ENCODE measurements around the gene CLEC4C. TPM values are rescaled to one million over a fixed set of nuclear protein-coding genes. Genes with fewer than 3 reads are reported as not detected.

The CLEC4C gene
- polyA plus RNA-seq, 1 donor from 2014 or later: 1.3 TPM

GRCh38 chr12:7695566-7696197 is 51.5 kb downstream of the CLEC4C start, which contains the start of gene GDF3:
TSS of gene GDF3 (minus strand) at chr12:7695775. CDS start at chr12:7695728, 47 bp downstream.
- no peak within 1 kb of the TSS for H3K4me3 Mint-ChIP-seq

GRCh38 chr12:7695237-7695560 is 52.0 kb downstream of the CLEC4C start:
- Mint-ChIP-seq H3K27ac (no peak overlapping the region), H3K4me1 (peaks cover 0 to 7% (median 0%) of the 10 kb centered on the region in 3 donors), H3K9me3 (peaks cover 0 to 2% (median 0%) of the 10 kb centered on the region in 3 donors), H3K4me3 (no peak overlapping the region), H3K27me3 (peaks cover 14% of the 10 kb centered on the region), H3K36me3 (peaks cover 2% of the 10 kb centered on the region)

More at GRCh38 chr12:7695566-7696197, 51.5 kb downstream of the CLEC4C start, which contains the start of gene GDF3:
- no peak within 1 kb of the TSS for H3K27ac Mint-ChIP-seq
- H3K27me3 Mint-ChIP-seq: peaks cover 14% of the 10 kb centered on the region
- peaks cover 0 to 7% (median 0%) of the 10 kb centered on the region in 3 donors for H3K4me1 Mint-ChIP-seq
- peaks cover 0 to 2% (median 0%) of the 10 kb centered on the region in 3 donors for H3K9me3 Mint-ChIP-seq
- H3K36me3 Mint-ChIP-seq: peaks cover 2% of the 10 kb centered on the region

GRCh38 chr12:7694556-7695236 is 52.5 kb downstream of the CLEC4C start:
- Mint-ChIP-seq H3K27ac (no peak overlapping the region), H3K27me3 (peaks cover 14% of the 10 kb centered on the region), H3K4me3 (no peak overlapping the region), H3K4me1 (peaks cover 0 to 7% (median 0%) of the 10 kb centered on the region in 3 donors), H3K36me3 (peaks cover 2% of the 10 kb centered on the region), H3K9me3 (peaks cover 0 to 2% (median 0%) of the 10 kb centered on the region in 3 donors)

- Mint-ChIP-seq H3K4me3 (no peak overlapping the region), H3K9me3 (peaks cover 0 to 2% (median 0%) of the 10 kb centered on the region in 3 donors), H3K36me3 (peaks cover 2% of the 10 kb centered on the region), H3K4me1 (peaks cover 0 to 7% (median 0%) of the 10 kb centered on the region in 3 donors), H3K27me3 (peaks cover 14% of the 10 kb centered on the region), H3K27ac (no peak overlapping the region)
These were observed 53.4 kb downstream of the CLEC4C start for GRCh38 chr12:7693793-7694192.

- no peak overlapping the region for H3K4me3 Mint-ChIP-seq
- H3K27me3 Mint-ChIP-seq: peaks cover 8% of the 10 kb centered on the region
- no peaks in the 10 kb centered on the region for H3K9me3 Mint-ChIP-seq
- H3K27ac Mint-ChIP-seq: no peak overlapping the region
- H3K36me3 Mint-ChIP-seq: no peaks in the 10 kb centered on the region
- peaks cover 0 to 6% (median 2%) of the 10 kb centered on the region in 3 donors for H3K4me1 Mint-ChIP-seq
These were observed 65.6 kb downstream of the CLEC4C start for GRCh38 chr12:7681535-7681934.

Other genes starting within 250 kb of the CLEC4C start
- 0.24 TPM for gene CD163, start 243.6 kb downstream of the CLEC4C start, polyA plus RNA-seq
- not detected for gene APOBEC1, start 81.5 kb downstream of the CLEC4C start, polyA plus RNA-seq
- gene GDF3, start 51.6 kb downstream of the CLEC4C start, polyA plus RNA-seq: not detected
- not detected for gene DPPA3, start 35.9 kb downstream of the CLEC4C start, polyA plus RNA-seq
- not detected for gene NANOGNB, start 17.8 kb upstream of the CLEC4C start, polyA plus RNA-seq
- gene NANOG, start 42.0 kb upstream of the CLEC4C start, polyA plus RNA-seq: not detected
- not detected for gene SLC2A14, start 125.5 kb upstream of the CLEC4C start, polyA plus RNA-seq
- 65.3 TPM for gene SLC2A3, start 188.8 kb upstream of the CLEC4C start, polyA plus RNA-seq

Measured in IgD-negative memory B cell (primary cell).